Muscle of arm (tissue), 12 donors: Measurements from ENCODE around the gene UQCC2. TPM values are rescaled to one million over a fixed set of nuclear protein-coding genes. Genes with fewer than 3 reads are reported as not detected.

Source experiments
- DNase-seq: peaks from one replicate; pipeline ENCODE4 v3.0.0-alpha.2; 2013
- polyA plus RNA-seq, 12 donors: library from polyadenylated mRNA; unstranded; fragments of 120-200 nt; gene quantifications; one replicate each; pipeline ENCODE4 v1.2.1, GENCODE V29; 2013; ENCODE audit not compliant: insufficient read length in 12 of 12

Gene UQCC2
- polyA plus RNA-seq, 12 donors = 40.5 to 90.5 (median 67.4) TPM; not detected in 1

GRCh38 chr6:33746036-33746600 is 34.6 kb upstream of the UQCC2 start:
- peak; percentile 17 for DNase-seq

- DNase-seq = no peak
These were observed 34.0 kb upstream of the UQCC2 start for GRCh38 chr6:33745548-33745947.

- DNase-seq = no peak
These were observed 33.5 kb upstream of the UQCC2 start for GRCh38 chr6:33744895-33745546.

GRCh38 chr6:33744001-33744848 is 32.7 kb upstream of the UQCC2 start:
- peak; percentile 77 for DNase-seq

- DNase-seq = no peak
These were observed 31.3 kb upstream of the UQCC2 start for GRCh38 chr6:33742837-33743236.

GRCh38 chr6:33742092-33742491 is 30.6 kb upstream of the UQCC2 start:
- DNase-seq = no peak

GRCh38 chr6:33740794-33741193 is 29.3 kb upstream of the UQCC2 start:
- DNase-seq = no peak

- no peak for DNase-seq
These were observed 28.7 kb upstream of the UQCC2 start for GRCh38 chr6:33740204-33740608.

- no peak for DNase-seq
These were observed 28.1 kb upstream of the UQCC2 start for GRCh38 chr6:33739571-33739970.

- DNase-seq = no peak
These were observed 27.4 kb upstream of the UQCC2 start for GRCh38 chr6:33738879-33739278.

GRCh38 chr6:33738153-33738552 is 26.7 kb upstream of the UQCC2 start:
- no peak for DNase-seq

- DNase-seq = no peak
These were observed 25.9 kb upstream of the UQCC2 start for GRCh38 chr6:33737267-33738026.

GRCh38 chr6:33735216-33735615 is 23.7 kb upstream of the UQCC2 start:
- DNase-seq = no peak

GRCh38 chr6:33733709-33734007 is 22.2 kb upstream of the UQCC2 start:
- no peak for DNase-seq

GRCh38 chr6:33732817-33733708 is 21.6 kb upstream of the UQCC2 start:
- DNase-seq = no peak

GRCh38 chr6:33732385-33732784 is 20.9 kb upstream of the UQCC2 start:
- no peak for DNase-seq

GRCh38 chr6:33731751-33732282 is 20.3 kb upstream of the UQCC2 start:
- no peak for DNase-seq

GRCh38 chr6:33731035-33731434 is 19.5 kb upstream of the UQCC2 start:
- DNase-seq = no peak

- DNase-seq = no peak
These were observed 19.1 kb upstream of the UQCC2 start for GRCh38 chr6:33730611-33731010.

- DNase-seq = no peak
These were observed 17.6 kb upstream of the UQCC2 start for GRCh38 chr6:33729059-33729458.

GRCh38 chr6:33728438-33728837 is 16.9 kb upstream of the UQCC2 start:
- no peak for DNase-seq
